ENCODE measurements around the gene ULK3.
"Not testable (repeated sequence)": the region's sequence is repeated elsewhere in the genome, so short reads cannot be mapped to it uniquely, and the experiment has no call there.

The ULK3 gene, protein sequence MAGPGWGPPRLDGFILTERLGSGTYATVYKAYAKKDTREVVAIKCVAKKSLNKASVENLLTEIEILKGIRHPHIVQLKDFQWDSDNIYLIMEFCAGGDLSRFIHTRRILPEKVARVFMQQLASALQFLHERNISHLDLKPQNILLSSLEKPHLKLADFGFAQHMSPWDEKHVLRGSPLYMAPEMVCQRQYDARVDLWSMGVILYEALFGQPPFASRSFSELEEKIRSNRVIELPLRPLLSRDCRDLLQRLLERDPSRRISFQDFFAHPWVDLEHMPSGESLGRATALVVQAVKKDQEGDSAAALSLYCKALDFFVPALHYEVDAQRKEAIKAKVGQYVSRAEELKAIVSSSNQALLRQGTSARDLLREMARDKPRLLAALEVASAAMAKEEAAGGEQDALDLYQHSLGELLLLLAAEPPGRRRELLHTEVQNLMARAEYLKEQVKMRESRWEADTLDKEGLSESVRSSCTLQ

DNA sequence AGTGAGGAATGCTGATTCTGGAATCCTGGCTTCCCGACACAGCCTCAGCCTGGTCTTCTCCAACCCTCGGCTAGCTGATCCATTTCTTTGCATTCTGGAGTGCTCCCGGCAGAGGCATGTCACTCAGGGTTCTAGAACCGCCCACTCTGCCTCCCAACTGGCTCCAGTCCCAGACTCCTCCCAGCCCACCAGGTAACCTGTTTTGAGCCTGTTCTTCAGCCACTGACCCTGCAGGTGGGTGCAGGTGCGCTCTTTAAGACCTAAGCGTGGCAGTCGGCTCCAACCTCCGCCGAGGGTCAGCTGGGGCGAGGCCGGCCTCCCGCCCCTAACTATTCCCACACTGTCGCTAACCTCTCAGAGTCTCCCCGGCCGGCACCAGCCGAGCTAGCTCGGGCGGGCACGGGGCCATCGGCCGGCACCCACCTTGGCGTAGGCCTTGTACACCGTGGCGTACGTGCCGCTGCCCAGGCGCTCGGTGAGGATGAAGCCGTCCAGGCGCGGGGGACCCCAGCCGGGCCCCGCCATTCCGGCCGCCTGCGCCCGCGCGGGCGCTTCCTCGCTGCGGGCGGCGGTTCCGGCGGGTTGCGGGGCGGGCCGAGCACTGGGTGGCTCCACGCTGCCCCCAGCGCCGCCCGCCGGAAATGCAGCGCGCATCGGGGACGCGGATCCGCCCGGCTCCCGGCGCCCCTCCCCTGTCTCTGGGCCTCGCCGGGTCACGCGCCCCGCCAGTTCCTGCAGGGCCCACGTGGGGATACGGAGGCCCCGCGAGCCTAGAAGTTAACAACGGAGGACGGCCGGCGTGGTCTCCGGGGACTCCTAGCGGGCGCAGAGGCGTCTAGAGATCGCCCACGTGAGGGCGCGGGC is at the start of gene ULK3:
ULK3 (minus strand) TSS at position 576 of the 864 bp plus-strand sequence; CDS start at position 525, 51 bp downstream.
- peak; percentile 91 for DNase-seq

GRCh38 chr15:74892313-74892712 is 49.4 kb upstream of the ULK3 start:
- DNase-seq: no peak

GRCh38 chr15:74891469-74891868 is 48.5 kb upstream of the ULK3 start:
- DNase-seq: no peak

- no peak for DNase-seq
Observed at GRCh38 chr15:74890665-74890960, 47.7 kb upstream of the ULK3 start.

DNA sequence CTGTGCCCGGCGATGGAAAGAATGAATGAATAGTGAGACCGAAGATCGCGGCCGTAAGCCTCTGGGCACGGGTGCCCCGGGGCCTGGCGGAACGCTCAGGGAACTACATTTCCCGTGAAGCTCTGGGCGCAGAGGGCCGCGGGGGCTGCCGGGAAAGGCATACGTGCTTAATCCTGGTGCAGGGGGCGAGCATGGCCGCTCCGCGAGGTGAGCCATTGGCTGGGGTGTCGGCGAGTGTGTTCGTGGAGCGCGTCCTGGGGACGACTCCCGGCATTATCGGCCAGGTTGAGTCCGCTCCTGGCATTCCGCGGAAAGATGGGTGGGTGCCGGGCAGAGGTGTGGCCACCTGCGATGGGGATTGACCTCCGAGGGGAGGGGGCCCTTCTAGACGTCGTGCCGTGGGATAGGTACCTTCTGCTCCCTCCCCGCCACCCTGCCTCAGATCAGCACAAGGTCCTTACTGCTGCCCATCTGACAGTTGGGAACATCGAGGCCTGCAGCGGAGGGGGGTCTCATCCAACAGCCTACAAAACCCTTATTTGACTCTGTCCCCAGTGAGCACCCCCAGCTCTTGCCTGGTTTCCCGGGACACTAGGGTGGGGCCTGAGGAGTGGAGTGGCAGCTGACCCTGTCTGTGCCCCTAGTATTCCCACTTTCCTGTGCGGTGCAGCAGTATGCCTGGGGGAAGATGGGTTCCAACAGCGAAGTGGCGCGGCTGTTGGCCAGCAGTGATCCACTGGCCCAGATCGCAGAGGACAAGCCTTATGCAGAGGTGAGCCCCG is 47.1 kb upstream of the ULK3 start, which contains the start of gene MPI:
MPI (plus strand) TSS at position 160 of the 782 bp plus-strand sequence; CDS start at position 192, 32 bp downstream.
- peak; percentile 83 for DNase-seq

DNA sequence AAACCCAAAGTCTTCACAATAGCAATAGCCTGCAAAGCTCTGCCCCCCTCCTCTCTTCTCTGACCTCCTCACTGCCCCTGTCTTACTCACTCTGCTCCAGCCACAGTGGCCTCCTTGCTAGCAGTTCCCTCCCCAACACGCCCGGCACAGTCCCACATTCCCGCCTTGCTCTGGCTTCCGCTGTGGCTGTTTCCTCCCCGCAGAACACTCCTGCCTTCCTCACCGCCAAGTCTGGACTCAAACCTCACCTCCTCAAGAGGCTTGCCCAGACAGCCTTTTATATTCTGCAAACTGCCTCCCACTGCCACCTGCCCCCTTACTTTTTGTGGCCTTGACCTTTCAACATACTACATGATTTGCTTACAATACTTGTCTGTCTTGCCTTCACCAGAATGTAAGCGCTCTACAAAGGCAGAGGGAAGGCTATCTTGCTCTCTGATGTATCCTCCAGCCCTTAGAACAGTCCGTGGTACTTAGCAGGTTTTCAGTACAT is 46.5 kb upstream of the ULK3 start:
- DNase-seq: no peak

GRCh38 chr15:74888716-74889115 is 45.8 kb upstream of the ULK3 start:
- no peak for DNase-seq

DNA sequence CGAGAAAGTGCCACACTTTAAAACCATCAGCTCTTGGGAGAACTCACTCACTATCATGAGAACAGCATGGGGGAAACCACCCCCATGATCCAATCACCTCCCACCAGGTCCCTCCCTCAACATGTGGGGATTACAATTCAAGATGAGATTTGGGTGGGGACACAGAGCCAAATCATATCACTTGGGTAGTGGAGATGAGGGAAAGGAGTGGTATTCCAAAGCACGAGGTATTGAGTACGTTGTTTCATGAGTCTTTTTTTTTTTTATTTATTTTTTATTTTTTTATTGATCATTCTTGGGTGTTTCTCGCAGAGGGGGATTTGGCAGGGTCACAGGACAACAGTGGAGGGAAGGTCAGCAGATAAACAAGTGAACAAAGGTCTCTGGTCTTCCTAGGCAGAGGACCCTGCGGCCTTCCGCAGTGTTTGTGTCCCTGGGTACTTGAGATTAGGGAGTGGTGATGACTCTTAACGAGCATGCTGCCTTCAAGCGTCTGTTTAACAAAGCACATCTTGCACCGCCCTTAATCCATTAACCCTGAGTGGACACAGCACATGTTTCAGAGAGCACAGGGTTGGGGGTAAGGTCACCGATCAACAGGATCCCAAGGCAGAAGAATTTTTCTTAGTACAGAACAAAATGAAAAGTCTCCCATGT is 44.7 kb upstream of the ULK3 start:
- DNase-seq: not testable (repeated sequence)

- no peak for DNase-seq
Observed at GRCh38 chr15:74885461-74885860, 42.5 kb upstream of the ULK3 start.

DNA sequence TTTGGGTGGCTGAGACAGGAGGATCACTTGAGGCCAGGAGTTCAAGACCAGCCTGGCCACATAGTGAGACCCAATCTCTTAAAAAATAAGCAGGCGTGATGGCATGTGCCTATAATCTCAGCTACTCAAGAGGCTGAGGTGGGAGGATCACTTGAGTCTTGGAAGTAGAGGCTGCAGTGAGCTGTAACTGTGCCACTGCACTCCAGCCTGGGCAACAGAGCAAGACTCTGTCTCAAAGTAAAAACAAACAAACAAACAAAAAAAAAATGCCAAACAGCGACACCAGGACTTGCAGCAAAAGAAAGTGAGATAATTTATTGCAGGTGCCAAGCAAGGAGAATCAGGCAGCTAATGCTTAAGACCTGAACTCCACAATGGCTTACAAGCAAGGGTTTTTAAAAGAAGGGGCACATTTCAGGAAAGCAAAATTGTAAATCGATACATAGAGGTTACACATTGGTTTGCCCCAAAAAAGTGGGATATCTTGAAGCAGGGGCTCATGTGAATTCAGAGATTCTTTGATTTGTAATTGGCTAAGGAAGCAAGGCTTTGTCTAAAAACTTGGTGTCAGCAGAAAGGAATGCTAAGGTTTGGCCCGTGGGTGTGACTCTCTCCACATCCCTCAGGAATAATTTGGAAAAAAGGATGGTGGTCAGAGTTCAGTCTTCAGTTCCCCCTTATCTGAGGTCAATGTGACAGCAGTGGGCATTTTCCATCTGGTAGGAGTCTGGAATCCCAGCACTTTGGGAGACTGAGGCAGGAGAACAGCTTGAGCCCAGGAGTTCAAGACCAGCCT is 41.7 kb upstream of the ULK3 start:
- DNase-seq: no peak

DNA sequence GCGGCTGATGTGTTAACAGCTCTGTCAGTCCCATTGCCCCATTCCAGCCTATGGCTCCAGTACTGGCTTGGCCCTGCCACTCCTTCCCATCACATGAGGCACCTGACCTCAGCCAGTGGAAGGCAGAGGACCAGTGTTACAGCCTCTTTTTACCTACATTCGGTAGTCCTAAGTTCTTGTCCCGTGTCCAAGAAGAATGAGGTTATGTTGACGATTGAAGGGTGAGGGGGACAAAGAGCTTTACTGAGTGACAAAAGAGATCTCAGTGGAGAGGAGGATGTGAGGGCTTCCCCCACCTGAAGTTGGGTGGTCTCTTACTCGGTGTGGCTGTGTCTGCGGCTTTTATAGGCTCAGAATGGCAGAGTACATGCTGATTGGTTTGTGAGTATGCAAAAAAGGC is 39.6 kb upstream of the ULK3 start:
- no peak for DNase-seq

DNA sequence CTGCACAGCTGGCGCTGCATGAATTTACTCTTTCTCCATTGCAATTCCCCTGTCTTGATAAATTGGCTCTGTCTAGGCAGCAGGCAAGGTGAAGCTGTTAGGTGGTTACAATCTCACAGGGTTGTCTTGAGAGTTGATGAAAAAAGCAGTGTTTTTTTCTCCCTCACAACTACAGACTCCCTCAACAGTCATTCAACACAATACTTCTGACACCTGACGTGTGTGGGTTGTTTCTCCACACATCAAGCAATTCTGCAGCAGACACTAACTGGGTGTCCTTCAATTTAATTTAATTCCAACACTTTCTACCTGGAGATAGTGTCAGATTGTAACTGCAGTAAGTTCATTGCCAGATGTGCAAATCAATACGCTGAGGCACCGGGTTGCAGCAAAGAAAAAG is 35.3 kb upstream of the ULK3 start:
- no peak for DNase-seq

DNA sequence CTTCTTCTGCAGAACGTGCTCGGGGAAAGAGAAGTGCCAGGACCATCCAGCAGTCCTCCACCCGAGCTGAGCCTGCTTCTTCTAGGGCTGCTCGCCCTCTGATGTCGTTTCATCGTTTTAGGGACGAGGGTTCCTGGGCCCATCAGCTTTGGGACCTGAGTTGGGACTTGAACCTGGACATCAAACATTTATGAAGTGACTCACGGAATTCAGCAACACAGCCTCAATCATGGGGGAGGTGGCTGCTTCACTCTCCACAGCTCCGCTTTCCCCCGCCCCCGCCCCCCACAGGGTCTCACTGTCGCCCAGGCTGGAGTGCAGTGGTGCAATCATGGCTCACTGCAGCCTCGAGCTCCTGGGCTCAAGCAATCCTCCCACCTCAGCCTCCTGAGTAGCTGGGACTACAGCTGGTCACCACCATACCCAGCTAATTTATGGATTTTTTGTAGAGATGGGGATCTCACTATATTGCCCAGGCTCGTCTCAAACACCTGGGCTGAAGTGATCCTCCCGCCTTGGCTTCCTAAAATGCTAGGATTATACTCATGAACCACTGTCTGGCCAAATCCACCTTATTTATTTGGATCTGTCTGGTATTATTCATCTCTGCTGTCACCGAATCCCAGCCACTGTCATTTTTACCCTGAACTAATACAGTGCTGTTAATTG is 30.9 kb upstream of the ULK3 start:
- no peak for DNase-seq

- peak; percentile 93 for DNase-seq
Observed at GRCh38 chr15:74873036-74873755, 30.2 kb upstream of the ULK3 start, which contains the start of gene SCAMP2. Gene SCAMP2 (minus strand): TSS chr15:74873365. CDS start chr15:74873255, 110 bp downstream.

DNA sequence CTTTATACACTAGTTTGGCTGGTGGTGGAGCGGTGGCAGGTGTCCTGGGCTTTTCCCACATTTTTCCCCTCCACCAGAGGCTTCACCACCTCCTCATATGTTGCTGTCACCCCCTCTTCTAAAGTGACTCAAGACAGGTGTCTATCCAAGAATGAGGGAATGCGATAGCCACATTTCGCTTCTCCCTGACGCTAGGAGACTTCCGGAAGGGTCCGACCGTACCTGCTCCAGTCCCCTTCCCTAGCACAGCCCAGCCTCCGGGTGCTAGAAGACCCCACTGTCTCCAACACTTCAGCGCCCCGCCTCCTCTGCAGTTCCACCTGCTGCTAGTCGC is 29.7 kb upstream of the ULK3 start:
- DNase-seq: no peak

GRCh38 chr15:74870436-74871215 is 27.7 kb upstream of the ULK3 start:
- DNase-seq: no peak

- DNase-seq: peak; percentile 52
Observed at GRCh38 chr15:74869726-74870407, 26.9 kb upstream of the ULK3 start.

- DNase-seq: no peak
Observed at GRCh38 chr15:74869372-74869725, 26.4 kb upstream of the ULK3 start.

DNA sequence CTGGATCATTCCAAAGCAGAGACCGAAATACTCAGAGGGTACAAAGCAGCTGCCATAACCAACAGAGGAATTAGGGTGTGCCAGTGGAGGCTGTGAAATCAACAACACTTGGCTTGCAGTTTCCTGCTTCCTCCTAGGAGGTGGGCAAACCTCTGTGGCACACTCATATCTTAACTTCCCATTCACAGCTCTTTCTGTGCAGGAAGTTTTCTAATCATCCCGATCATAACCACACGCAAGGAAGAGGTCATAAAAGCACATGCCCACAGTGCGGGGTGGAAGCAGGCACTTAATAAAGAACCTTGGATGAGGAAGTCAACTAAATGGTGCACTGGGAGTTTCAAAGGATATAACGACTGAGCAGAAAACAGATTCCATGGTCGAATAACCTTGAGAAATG is 25.1 kb upstream of the ULK3 start:
- DNase-seq: no peak
